Upper lobe of left lung (tissue), 6 donors: Measurements from ENCODE around the gene CADPS. TPM values are rescaled to one million over a fixed set of nuclear protein-coding genes. Genes with fewer than 3 reads are reported as not detected.

ENCODE experiments used
- ATAC-seq, 2 donors: fragments of 200-7000 bp; cut with Tn5 transposase; one replicate each; pipeline ENCODE4 v1.9.1; 2022; ENCODE audit warnings: mild to moderate bottlenecking in 2 of 2, moderate library complexity in 2 of 2; ENCODE audit not compliant: low FRiP score in 2 of 2
- DNase-seq, 2 donors: peaks; one replicate each; pipeline ENCODE4 v3.0.0-alpha.2; 2019 to 2020
- H3K27ac ChIP-seq, 4 donors: fragments of 200-600 bp; sonication (generic); one replicate each; pipeline ENCODE4 v1.5.1; 2016 to 2019
- H3K27me3 ChIP-seq, 4 donors: fragments of 200-600 bp; sonication (generic); one replicate each; pipeline ENCODE4 v1.5.1; 2017 to 2019
- H3K36me3 ChIP-seq, 4 donors: fragments of 200-600 bp; sonication (generic); one replicate each; pipeline ENCODE4 v1.5.1; 2016 to 2019
- H3K4me1 ChIP-seq, 4 donors: fragments of 200-600 bp; sonication (generic); one replicate each; pipeline ENCODE4 v1.5.1; 2018 to 2019
- H3K4me3 ChIP-seq, 4 donors: fragments of 200-600 bp; sonication (generic); one replicate each; pipeline ENCODE4 v1.5.1; 2017 to 2019; ENCODE audit warnings: mild to moderate bottlenecking in 2 of 4, moderate library complexity in 1 of 4
- H3K9me3 ChIP-seq, 4 donors: fragments of 200-600 bp; sonication (generic); one replicate each; pipeline ENCODE4 v1.5.1; 2018 to 2019
- EP300 ChIP-seq, 4 donors: sonication (generic); formaldehyde crosslinking; IDR thresholded peaks; one replicate each; pipeline ENCODE4 v1.5.1; 2017; ENCODE audit warnings: antibody characterized with exemption in 4 of 4, control low read depth in 2 of 4
- POLR2A ChIP-seq, 4 donors: fragments of 450-650 bp; IDR thresholded peaks; one replicate each; pipeline ENCODE4 v1.5.1; 2016 to 2017; ENCODE audit warnings: antibody characterized with exemption in 4 of 4, mild to moderate bottlenecking in 2 of 4
- POLR2AphosphoS5 ChIP-seq, 2 donors: sonication (generic); formaldehyde crosslinking; IDR thresholded peaks; one replicate each; pipeline ENCODE4 v1.5.1; 2017; ENCODE audit warnings: antibody characterized with exemption in 2 of 2
- WGBS, 2 donors: methylation state at CpG; one replicate each; pipeline ENCODE4 v1.1.5; 2017 to 2018; 5-methylcytosine and 5-hydroxymethylcytosine counted together
- total RNA-seq, 6 donors: library from RNA; depleted of rRNA in 4 of 6; stranded (reverse); fragments of >200 nt in 4 of 6; gene quantifications; one replicate each; pipeline versions ENCODE4 v1.1.0 to v1.2.1, GENCODE V29; 2016 to 2021
- TF ChIP-seq, protein P1 (sequence below), 6 experiments: fragments of 450-650 bp in 4 of 6; fragments of 200-600 bp in 2 of 6; sonication (generic) in 2 of 6; IDR thresholded peaks; one replicate each; pipeline ENCODE4 v1.5.1; 2016 to 2019; ENCODE audit warnings: antibody characterized with exemption in 6 of 6
- donor health status: DM: no; HTN: no; CAD: no; lungs with moderate emphysema.
- donor health status: DM: no; HTN: yes; CAD: no; lungs with severe emphysema.

Gene CADPS
- total RNA-seq, 6 donors from 2014 or later, result 0.29 to 1.5 (median 1.2) TPM; not detected in 3

DNA sequence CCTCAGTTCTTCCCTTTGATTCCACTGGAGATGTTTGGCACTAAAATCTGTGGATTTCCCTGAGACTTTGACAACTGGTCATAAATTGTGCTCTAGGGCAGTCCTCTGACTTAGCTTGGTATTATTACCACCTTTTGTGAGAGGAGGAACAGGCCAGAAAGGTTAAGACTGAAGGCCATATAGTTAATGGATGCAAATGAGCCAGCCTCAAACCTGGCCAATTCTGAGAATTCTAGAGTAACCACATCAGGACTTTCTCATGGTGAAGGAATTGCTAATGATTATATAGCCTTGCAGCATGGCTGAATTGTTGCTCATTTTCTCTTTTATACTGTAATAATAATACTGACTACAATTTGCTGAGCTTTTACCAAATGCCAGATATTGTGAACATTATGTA lies 162.5 kb downstream of the CADPS start:
- ATAC-seq (no peak), DNase-seq (no peak)
- Histone ChIP-seq H3K36me3 (no peaks in the 10 kb centered on the region), H3K9me3 (no peaks in the 10 kb centered on the region), H3K4me3 (no peak overlapping the region), H3K27ac (no peak overlapping the region), H3K27me3 (no peaks in the 10 kb centered on the region), H3K4me1 (no peaks in the 10 kb centered on the region)
- TF ChIP-seq POLR2AphosphoS5 (IDR thresholded peaks at IDR 0.05) (no peak), POLR2A (IDR thresholded peaks at IDR 0.05) (no peak), EP300 (IDR thresholded peaks at IDR 0.05) (no peak)
- TF ChIP-seq, protein P1, sequence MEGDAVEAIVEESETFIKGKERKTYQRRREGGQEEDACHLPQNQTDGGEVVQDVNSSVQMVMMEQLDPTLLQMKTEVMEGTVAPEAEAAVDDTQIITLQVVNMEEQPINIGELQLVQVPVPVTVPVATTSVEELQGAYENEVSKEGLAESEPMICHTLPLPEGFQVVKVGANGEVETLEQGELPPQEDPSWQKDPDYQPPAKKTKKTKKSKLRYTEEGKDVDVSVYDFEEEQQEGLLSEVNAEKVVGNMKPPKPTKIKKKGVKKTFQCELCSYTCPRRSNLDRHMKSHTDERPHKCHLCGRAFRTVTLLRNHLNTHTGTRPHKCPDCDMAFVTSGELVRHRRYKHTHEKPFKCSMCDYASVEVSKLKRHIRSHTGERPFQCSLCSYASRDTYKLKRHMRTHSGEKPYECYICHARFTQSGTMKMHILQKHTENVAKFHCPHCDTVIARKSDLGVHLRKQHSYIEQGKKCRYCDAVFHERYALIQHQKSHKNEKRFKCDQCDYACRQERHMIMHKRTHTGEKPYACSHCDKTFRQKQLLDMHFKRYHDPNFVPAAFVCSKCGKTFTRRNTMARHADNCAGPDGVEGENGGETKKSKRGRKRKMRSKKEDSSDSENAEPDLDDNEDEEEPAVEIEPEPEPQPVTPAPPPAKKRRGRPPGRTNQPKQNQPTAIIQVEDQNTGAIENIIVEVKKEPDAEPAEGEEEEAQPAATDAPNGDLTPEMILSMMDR (IDR thresholded peaks at IDR 0.05), result no peak

DNA sequence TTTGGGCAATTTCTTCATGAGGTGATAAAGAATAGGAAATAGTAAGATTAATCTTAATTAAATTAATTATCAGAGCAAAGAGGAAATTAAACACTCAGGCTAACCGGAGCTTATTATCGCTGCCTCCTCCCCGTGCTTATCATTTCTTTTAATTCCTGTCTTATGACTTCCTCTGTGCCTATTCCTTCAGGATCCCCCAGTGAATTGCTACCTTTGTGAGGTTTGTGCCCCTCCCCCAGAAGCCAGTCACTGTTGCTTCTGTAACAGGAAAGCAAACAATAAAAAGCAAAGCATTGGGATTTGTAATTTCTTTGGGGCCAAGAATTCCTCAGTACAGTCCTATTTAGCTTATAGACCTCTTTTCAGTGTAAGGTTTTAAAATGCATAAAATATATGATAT lies 164.5 kb downstream of the CADPS start:
- TF ChIP-seq, protein P1 (IDR thresholded peaks at IDR 0.05), result no peak
- TF ChIP-seq POLR2A (IDR thresholded peaks at IDR 0.05) (no peak), POLR2AphosphoS5 (IDR thresholded peaks at IDR 0.05) (no peak), EP300 (IDR thresholded peaks at IDR 0.05) (no peak)
- WGBS, 2 donors, result 72 to 81% methylated on average over 3 of the region's 3 CpGs
- H3K27ac ChIP-seq, result no peak overlapping the region
- H3K4me1 ChIP-seq, result no peaks in the 10 kb centered on the region
- H3K4me3 ChIP-seq, result no peak overlapping the region
- H3K27me3 ChIP-seq, result no peaks in the 10 kb centered on the region
- no peak for ATAC-seq
- H3K36me3 ChIP-seq, result no peaks in the 10 kb centered on the region
- no peak for DNase-seq
- no peaks in the 10 kb centered on the region for H3K9me3 ChIP-seq

GRCh38 chr3:62708638-62709373 lies 166.4 kb downstream of the CADPS start:
- DNase-seq, result no peak
- ATAC-seq, result no peak
- WGBS, 2 donors, result 29 to 37% methylated on average over 5 of the region's 5 CpGs

DNA sequence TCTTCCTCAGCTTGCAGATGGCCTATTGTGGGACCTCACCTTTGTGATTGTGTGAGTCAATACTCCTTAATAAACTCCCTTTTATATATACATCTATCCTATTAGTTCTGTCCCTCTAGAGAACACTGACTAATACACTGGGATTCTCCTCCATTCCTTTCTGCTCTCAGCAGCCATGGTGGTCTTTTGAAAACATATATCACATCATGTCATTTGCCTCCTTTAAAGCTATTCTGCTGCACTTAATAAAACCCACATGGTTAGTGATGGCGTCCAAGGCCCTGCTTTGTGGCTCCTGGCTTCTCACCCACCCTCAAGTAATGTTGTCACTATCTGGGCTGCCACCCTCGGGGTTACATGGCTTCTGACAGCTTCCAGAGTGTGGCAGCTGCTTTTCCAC lies 169.5 kb downstream of the CADPS start:
- H3K4me3 ChIP-seq, result no peak overlapping the region
- H3K4me1 ChIP-seq, result no peaks in the 10 kb centered on the region
- H3K27me3 ChIP-seq, result no peaks in the 10 kb centered on the region
- WGBS, 2 donors, result 58 to 63% methylated on average over 2 of the region's 2 CpGs
- ATAC-seq, result no peak
- TF ChIP-seq POLR2A (IDR thresholded peaks at IDR 0.05) (no peak), POLR2AphosphoS5 (IDR thresholded peaks at IDR 0.05) (no peak), EP300 (IDR thresholded peaks at IDR 0.05) (no peak)
- TF ChIP-seq, protein P1 (IDR thresholded peaks at IDR 0.05), result no peak
- H3K27ac ChIP-seq, result no peak overlapping the region
- no peak for DNase-seq
- H3K36me3 ChIP-seq, result no peaks in the 10 kb centered on the region
- H3K9me3 ChIP-seq, result no peaks in the 10 kb centered on the region

More at GRCh38 chr3:62708638-62709373, 166.4 kb downstream of the CADPS start:
- Histone ChIP-seq H3K36me3 (no peaks in the 10 kb centered on the region), H3K4me1 (no peaks in the 10 kb centered on the region), H3K27ac (no peak overlapping the region), H3K9me3 (no peaks in the 10 kb centered on the region), H3K27me3 (no peaks in the 10 kb centered on the region), H3K4me3 (no peak overlapping the region)
- TF ChIP-seq POLR2AphosphoS5 (IDR thresholded peaks at IDR 0.05), result no peak
- TF ChIP-seq, protein P1 (IDR thresholded peaks at IDR 0.05), result no peak
- TF ChIP-seq POLR2A (IDR thresholded peaks at IDR 0.05), result no peak
- no peak for TF ChIP-seq EP300 (IDR thresholded peaks at IDR 0.05)
